ENCODE data around the gene SLC19A2.

- TF ChIP-seq CTCF (IDR thresholded peaks at IDR 0.05; ENCODE audit: poor library complexity, severe bottlenecking) (no peak), REST (IDR thresholded peaks at IDR 0.05; ENCODE audit: borderline replicate concordance) (no peak), POLR2AphosphoS5 (IDR thresholded peaks at IDR 0.05) (no peak), EZH2 (IDR thresholded peaks at IDR 0.05; ENCODE audit: borderline replicate concordance, insufficient read depth, low read length, poor library complexity, severe bottlenecking) (no peak), TAF1 (IDR thresholded peaks at IDR 0.05; ENCODE audit: low read depth) (no peak), RAD21 (conservative IDR thresholded peaks at IDR 0.05) (no peak), MXI1 (conservative IDR thresholded peaks at IDR 0.05; ENCODE audit: poor library complexity, severe bottlenecking) (no peak), EP300 (conservative IDR thresholded peaks at IDR 0.05; ENCODE audit: poor library complexity, severe bottlenecking) (no peak), SMC3 (conservative IDR thresholded peaks at IDR 0.05; ENCODE audit: poor library complexity) (no peak)
Observed at GRCh38 chr1:169529068-169529642, 43.4 kb upstream of the SLC19A2 start.
